Ectodermal cell (in vitro differentiated cells): ENCODE measurements around the gene NRARP.
"Not testable (repeated sequence)": the region's sequence is repeated elsewhere in the genome, so short reads cannot be mapped to it uniquely, and the experiment has no call there.

Source experiments
- H3K27ac ChIP-seq: 2 replicates; pipeline ENCODE4 v1.7.0; 2013; ENCODE audit warnings: mild to moderate bottlenecking, low read depth, low read length; ENCODE audit not compliant: insufficient read depth, poor library complexity, severe bottlenecking
- H3K27me3 ChIP-seq: 2 replicates; pipeline ENCODE4 v1.7.0; 2013; ENCODE audit warnings: mild to moderate bottlenecking, low read length; ENCODE audit not compliant: insufficient read depth, control insufficient read depth, poor library complexity, severe bottlenecking
- H3K36me3 ChIP-seq: one replicate; pipeline ENCODE4 v1.7.0; 2013; ENCODE audit warnings: low read length; ENCODE audit not compliant: control insufficient read depth, insufficient read depth
- H3K4me1 ChIP-seq: one replicate; pipeline ENCODE4 v1.7.0; 2013; ENCODE audit warnings: low read length; ENCODE audit not compliant: control insufficient read depth, insufficient read depth
- H3K4me3 ChIP-seq: 2 replicates; pipeline ENCODE4 v1.7.0; 2013; ENCODE audit warnings: low read depth, low read length, control low read depth; ENCODE audit not compliant: insufficient read depth
- H3K9me3 ChIP-seq: 2 replicates; pipeline ENCODE4 v1.7.0; 2013; ENCODE audit warnings: mild to moderate bottlenecking, low read length, moderate library complexity; ENCODE audit not compliant: control insufficient read depth
- WGBS, 2 experiments: methylation state at CpG; one replicate each; pipeline ENCODE4 v1.1.7; 2013; ENCODE audit warnings: missing lambda C conversion rate in 2 of 2; 5-methylcytosine and 5-hydroxymethylcytosine counted together

NRARP gene

DNA sequence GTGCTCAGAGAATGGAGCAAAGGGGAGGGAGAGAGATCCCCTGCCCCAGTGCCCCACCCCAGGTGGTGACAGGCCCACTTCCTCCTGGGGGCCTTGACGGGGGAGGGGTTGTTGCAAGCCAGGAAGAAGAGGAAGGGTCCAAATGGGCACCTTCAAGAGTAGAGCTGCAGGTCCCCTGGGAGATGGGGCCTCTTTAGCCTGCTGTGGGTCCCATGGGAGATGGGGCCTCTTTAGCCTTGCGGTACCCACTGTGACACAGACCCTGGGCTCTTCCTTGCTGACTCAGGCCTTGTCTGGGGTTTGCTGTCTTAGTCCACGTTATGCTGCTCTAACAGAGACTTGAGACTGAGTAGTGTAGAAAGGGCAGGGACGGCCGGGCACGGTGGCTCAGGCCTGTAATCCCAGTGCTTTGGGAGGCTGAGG, 34.1 kb downstream of the NRARP start:
- no peaks in the 10 kb centered on the region for H3K9me3 ChIP-seq
- no peaks in the 10 kb centered on the region for H3K27me3 ChIP-seq
- H3K4me1 ChIP-seq, result no peaks in the 10 kb centered on the region
- peaks cover 26% of the 10 kb centered on the region for H3K36me3 ChIP-seq
- H3K27ac ChIP-seq, result no peak overlapping the region
- H3K4me3 ChIP-seq, result no peak overlapping the region
- WGBS, 2 experiments, result 94 to 96% methylated on average over 6 of the region's 6 CpGs

DNA sequence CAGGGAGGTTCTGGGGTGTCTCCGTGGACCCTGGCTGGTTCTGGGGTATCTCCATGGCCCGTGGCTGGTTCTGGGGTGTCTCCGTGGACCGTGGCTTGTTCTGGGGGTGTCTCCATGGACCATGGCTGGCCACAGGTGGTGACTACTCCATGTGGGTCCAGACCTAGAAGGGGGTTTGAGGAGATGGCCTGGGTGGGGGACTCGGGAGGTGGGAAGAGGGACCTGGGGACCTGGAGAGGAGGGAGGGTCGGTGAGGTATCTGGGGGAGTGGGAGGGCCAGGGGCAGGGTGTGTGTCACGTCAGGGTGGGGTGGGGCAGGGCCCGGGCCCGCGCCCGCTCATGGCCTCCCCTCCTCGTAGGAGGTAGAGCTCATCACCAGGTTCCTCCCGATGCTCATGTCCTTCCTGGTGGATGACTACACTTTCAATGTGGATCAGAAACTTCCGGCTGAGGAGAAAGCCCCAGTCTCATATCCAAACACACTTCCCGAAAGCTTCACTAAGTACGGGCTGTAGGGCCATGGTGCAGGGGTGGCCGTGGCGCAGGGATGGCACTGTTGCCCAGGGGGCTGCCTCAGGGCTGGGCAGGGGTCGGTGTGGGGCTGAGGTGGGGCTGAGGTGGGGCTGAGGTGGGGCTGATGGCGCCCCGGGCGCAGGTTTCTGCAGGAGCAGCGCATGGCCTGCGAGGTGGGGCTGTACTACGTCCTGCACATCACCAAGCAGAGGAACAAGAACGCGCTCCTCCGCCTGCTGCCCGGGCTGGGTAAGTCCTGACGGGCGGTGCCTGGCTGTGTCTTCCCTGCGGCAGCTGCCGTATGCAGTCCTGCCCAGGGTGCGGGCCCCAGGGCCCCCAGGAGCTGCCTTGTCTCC, 35.3 kb downstream of the NRARP start:
- H3K36me3 ChIP-seq, result peaks cover 26% of the 10 kb centered on the region

GRCh38 chr9:137266162-137266527, 35.9 kb downstream of the NRARP start:
- Histone ChIP-seq H3K4me3 (no peak overlapping the region), H3K36me3 (peaks cover 26% of the 10 kb centered on the region), H3K27ac (no peak overlapping the region), H3K9me3 (no peaks in the 10 kb centered on the region), H3K4me1 (no peaks in the 10 kb centered on the region), H3K27me3 (no peaks in the 10 kb centered on the region)
- 97% methylated on average over 15 of the region's 15 CpGs for WGBS, 2 experiments

More for the DNA sequence above, 35.3 kb downstream of the NRARP start:
- Histone ChIP-seq H3K27me3 (no peaks in the 10 kb centered on the region), H3K9me3 (no peaks in the 10 kb centered on the region), H3K4me1 (no peaks in the 10 kb centered on the region), H3K4me3 (no peak overlapping the region), H3K27ac (no peak overlapping the region)
- WGBS, 2 experiments, result 90 to 91% methylated on average over 34 of the region's 34 CpGs

DNA sequence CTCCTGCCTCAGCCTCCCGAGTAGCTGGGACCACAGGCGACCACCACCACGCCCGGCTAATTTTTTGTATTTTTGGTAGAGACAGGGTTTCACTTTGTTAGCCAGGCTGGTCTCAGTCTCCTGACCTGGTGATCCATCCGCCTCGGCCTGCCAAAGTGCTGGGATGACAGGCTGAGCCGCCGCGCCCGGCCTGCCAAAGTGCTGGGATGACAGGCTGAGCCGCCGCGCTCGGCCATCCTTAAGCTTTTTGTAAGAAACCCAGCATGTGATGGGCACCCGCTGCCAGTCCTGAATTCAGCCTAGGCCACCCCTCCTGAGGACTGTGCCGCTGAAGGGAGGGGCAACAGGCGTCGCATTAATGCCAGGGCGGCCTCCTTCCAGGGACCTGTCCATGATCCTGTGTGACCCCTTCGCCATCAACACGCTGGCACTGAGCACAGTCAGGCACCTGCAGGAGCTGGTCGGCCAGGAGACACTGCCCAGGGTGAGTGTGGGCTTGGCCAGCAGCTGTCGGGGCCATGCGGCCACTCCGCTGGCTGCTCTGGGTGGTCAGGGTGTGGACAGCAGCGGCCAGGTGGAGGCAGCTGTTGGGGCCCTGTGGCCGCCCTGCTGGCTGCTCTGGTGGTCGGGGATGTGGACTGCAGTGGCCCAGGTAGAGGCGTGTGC, 36.4 kb downstream of the NRARP start:
- WGBS, 2 experiments, result 92 to 93% methylated on average over 29 of the region's 29 CpGs
- Histone ChIP-seq H3K9me3 (no peaks in the 10 kb centered on the region), H3K4me3 (no peak overlapping the region), H3K36me3 (peaks cover 26% of the 10 kb centered on the region), H3K4me1 (no peaks in the 10 kb centered on the region), H3K27me3 (no peaks in the 10 kb centered on the region), H3K27ac (no peak overlapping the region)

DNA sequence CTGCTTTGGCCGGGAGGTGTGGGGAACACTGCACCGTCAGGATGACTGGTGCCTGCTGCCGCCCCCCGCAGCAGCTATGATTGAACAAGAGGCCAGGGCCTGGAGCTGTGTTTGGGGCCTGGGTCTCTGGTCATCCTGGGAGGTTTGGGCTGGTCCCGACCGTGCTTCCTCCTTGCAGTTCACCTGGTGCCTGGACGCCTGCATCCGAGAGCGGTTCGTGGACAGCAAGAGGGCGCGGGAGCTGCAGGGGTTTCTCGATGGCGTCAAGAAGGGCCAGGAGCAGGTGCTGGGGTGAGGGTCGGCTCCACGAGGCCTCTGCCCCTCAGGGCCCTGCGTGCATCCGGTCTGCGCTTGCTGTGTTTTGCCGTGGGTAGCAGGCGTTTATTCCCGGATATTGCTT, 38.0 kb downstream of the NRARP start:
- Histone ChIP-seq H3K27me3 (no peaks in the 10 kb centered on the region), H3K36me3 (peaks cover 27% of the 10 kb centered on the region), H3K4me3 (no peak overlapping the region), H3K9me3 (no peaks in the 10 kb centered on the region), H3K27ac (no peak overlapping the region), H3K4me1 (no peaks in the 10 kb centered on the region)
- WGBS, 2 experiments, result 95 to 96% methylated on average over 22 of the region's 22 CpGs

DNA sequence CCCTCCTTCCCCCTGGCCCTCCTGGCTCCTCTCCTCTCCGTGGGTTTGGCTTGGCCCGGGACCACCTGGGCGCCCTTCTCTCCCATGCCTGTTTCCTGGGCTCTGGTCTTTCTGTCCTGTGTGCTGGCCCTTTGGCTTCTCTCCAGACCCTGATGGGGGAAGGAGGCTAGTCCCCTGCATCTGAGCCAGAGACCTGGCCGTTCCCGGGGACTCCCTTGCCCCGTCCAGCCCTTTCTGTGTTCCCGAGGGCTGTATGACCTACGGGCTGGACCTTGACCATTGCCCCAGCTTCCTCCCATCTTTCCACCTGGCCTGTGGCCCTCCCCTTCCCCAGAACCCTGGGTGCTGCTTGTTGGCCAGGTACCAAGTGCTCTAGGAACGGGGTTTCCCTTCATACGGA, 38.6 kb downstream of the NRARP start:
- no peak overlapping the region for H3K27ac ChIP-seq
- H3K9me3 ChIP-seq, result no peaks in the 10 kb centered on the region
- no peak overlapping the region for H3K4me3 ChIP-seq
- H3K4me1 ChIP-seq, result no peaks in the 10 kb centered on the region
- H3K36me3 ChIP-seq, result peaks cover 29% of the 10 kb centered on the region
- H3K27me3 ChIP-seq, result no peaks in the 10 kb centered on the region
- 85 to 86% methylated on average over 10 of the region's 10 CpGs for WGBS, 2 experiments

DNA sequence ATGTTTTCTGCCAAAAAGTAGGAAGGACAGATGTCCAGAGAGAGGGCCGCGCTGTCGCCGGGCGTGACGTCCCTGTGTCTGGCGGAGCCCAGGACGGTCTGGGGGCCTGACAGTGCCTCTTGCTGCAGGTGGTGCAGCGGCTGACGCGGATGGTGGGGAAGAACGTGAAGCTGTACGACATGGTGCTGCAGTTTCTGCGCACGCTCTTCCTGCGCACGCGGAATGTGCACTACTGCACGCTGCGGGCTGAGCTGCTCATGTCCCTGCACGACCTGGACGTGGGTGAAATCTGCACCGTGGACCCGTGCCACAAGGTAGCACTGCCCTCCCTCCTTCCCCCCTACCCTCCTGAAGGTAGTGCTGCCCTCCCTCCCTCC, 39.2 kb downstream of the NRARP start:
- Histone ChIP-seq H3K9me3 (no peaks in the 10 kb centered on the region), H3K4me1 (no peaks in the 10 kb centered on the region), H3K27me3 (no peaks in the 10 kb centered on the region), H3K36me3 (peaks cover 26% of the 10 kb centered on the region), H3K27ac (no peak overlapping the region), H3K4me3 (no peak overlapping the region)
- WGBS, 2 experiments, result 92 to 94% methylated on average over 24 of the region's 24 CpGs

GRCh38 chr9:137262173-137262908, 39.7 kb downstream of the NRARP start:
- 39 to 44% methylated on average over 13 of the region's 15 CpGs for WGBS, 2 experiments
- H3K36me3 ChIP-seq, result peaks cover 23% of the 10 kb centered on the region
- not testable (repeated sequence) for H3K27me3 ChIP-seq, H3K27ac ChIP-seq, H3K9me3 ChIP-seq, H3K4me3 ChIP-seq, H3K4me1 ChIP-seq

GRCh38 chr9:137256856-137257255, 45.2 kb downstream of the NRARP start:
- no peak overlapping the region for H3K4me3 ChIP-seq
- H3K36me3 ChIP-seq, result peaks cover 7% of the 10 kb centered on the region
- no peaks in the 10 kb centered on the region for H3K9me3 ChIP-seq
- peaks cover 24% of the 10 kb centered on the region for H3K4me1 ChIP-seq
- WGBS, 2 experiments, result 95% methylated on average over 15 of the region's 15 CpGs
- H3K27ac ChIP-seq, result no peak overlapping the region
- no peaks in the 10 kb centered on the region for H3K27me3 ChIP-seq

- H3K27ac ChIP-seq, result no peak overlapping the region
- H3K4me3 ChIP-seq, result peak overlapping the region; percentile 74
- H3K4me1 ChIP-seq, result peaks cover 29% of the 10 kb centered on the region
- H3K36me3 ChIP-seq, result peaks cover 7% of the 10 kb centered on the region
- H3K9me3 ChIP-seq, result no peaks in the 10 kb centered on the region
- no peaks in the 10 kb centered on the region for H3K27me3 ChIP-seq
- WGBS, 2 experiments, result 96% methylated on average over 15 of the region's 15 CpGs
These were observed 45.7 kb downstream of the NRARP start for GRCh38 chr9:137256362-137256761.
